B cell (primary cell): ENCODE results near the gene EIF2A.

Experiments
- CTCF ChIP-seq: fragments of 200-600 bp; IDR thresholded peaks from one replicate; pipeline ENCODE4 v1.8.0; 2022; ENCODE audit warnings: antibody characterized with exemption, mild to moderate bottlenecking
- EZH2 ChIP-seq: IDR thresholded peaks from 2 replicates; pipeline ENCODE4 v1.6.1; 2012; ENCODE audit warnings: borderline replicate concordance, low read depth, mild to moderate bottlenecking, moderate library complexity, low read length; ENCODE audit not compliant: insufficient read depth, poor library complexity, severe bottlenecking

GRCh38 chr3:150540991-150541390, 5.6 kb upstream of the EIF2A start:
- TF ChIP-seq CTCF (no peak), EZH2 (no peak)
